ENCODE results near the gene TTYH3. TPM values are rescaled to one million over a fixed set of nuclear protein-coding genes. Genes with fewer than 3 reads are reported as not detected.

TTYH3 gene
- total and polyA plus RNA-seq, 2 experiments from 2014 or later, result 46.3 to 108 TPM

GRCh38 chr7:2659556-2660358 is 28.0 kb downstream of the TTYH3 start:
- TF ChIP-seq EZH2phosphoT487 (IDR thresholded peaks at IDR 0.05; ENCODE audit: low read depth, severe bottlenecking, unreplicated experiment) (no peak), CTCF (IDR thresholded peaks at IDR 0.05; ENCODE audit: poor library complexity) (no peak), EZH2 (IDR thresholded peaks at IDR 0.05; ENCODE audit: borderline replicate concordance) (no peak)
- H3K4me1 ChIP-seq (ENCODE audit: insufficient read depth), result no peaks in the 10 kb centered on the region
- no peaks in the 10 kb centered on the region for H3K9me2 ChIP-seq (replicated peaks; ENCODE audit: insufficient read depth)
- H3K9me3 ChIP-seq (ENCODE audit: low read depth), result no peaks in the 10 kb centered on the region
- no peak overlapping the region for H3K4me2 ChIP-seq
- H3K4me3 ChIP-seq, result no peak overlapping the region
- WGBS (ENCODE audit: low lambda C conversion rate, missing lambda C conversion rate), result 97% methylated on average over 25 of the region's 36 CpGs
- H2AFZ ChIP-seq, result no peak overlapping the region
- DNase-seq (ENCODE audit: low spot score), result no peak
- H3K36me3 ChIP-seq (replicated peaks; ENCODE audit: insufficient read depth, low read depth), result no peaks in the 10 kb centered on the region
- no peaks in the 10 kb centered on the region for H3K27me3 ChIP-seq
- H4K20me1 ChIP-seq (ENCODE audit: insufficient read depth, poor library complexity, severe bottlenecking), result no peaks in the 10 kb centered on the region
- no peaks in the 10 kb centered on the region for H3K79me2 ChIP-seq
- no peak overlapping the region for H3K27ac ChIP-seq

GRCh38 chr7:2660359-2661095 is 28.7 kb downstream of the TTYH3 start:
- Histone ChIP-seq H3K9me3 (ENCODE audit: low read depth) (no peaks in the 10 kb centered on the region), H3K79me2 (no peaks in the 10 kb centered on the region), H3K9me2 (replicated peaks; ENCODE audit: insufficient read depth) (no peaks in the 10 kb centered on the region), H3K4me2 (no peak overlapping the region), H4K20me1 (ENCODE audit: insufficient read depth, poor library complexity, severe bottlenecking) (no peaks in the 10 kb centered on the region), H2AFZ (no peak overlapping the region), H3K27me3 (no peaks in the 10 kb centered on the region), H3K36me3 (replicated peaks; ENCODE audit: insufficient read depth, low read depth) (no peaks in the 10 kb centered on the region), H3K27ac (no peak overlapping the region), H3K4me3 (no peak overlapping the region), H3K4me1 (ENCODE audit: insufficient read depth) (no peaks in the 10 kb centered on the region)
- no peak for DNase-seq (ENCODE audit: low spot score)
- 90% methylated on average over 28 of the region's 36 CpGs for WGBS (ENCODE audit: low lambda C conversion rate, missing lambda C conversion rate)
- TF ChIP-seq EZH2phosphoT487 (IDR thresholded peaks at IDR 0.05; ENCODE audit: low read depth, severe bottlenecking, unreplicated experiment), result no peak
- TF ChIP-seq EZH2 (IDR thresholded peaks at IDR 0.05; ENCODE audit: borderline replicate concordance), result no peak
- TF ChIP-seq CTCF (IDR thresholded peaks at IDR 0.05; ENCODE audit: poor library complexity), result peak; percentile 36

- Histone ChIP-seq H4K20me1 (ENCODE audit: insufficient read depth, poor library complexity, severe bottlenecking) (no peaks in the 10 kb centered on the region), H3K9me3 (ENCODE audit: low read depth) (no peaks in the 10 kb centered on the region), H2AFZ (no peak overlapping the region), H3K36me3 (replicated peaks; ENCODE audit: insufficient read depth, low read depth) (no peaks in the 10 kb centered on the region), H3K4me2 (no peak overlapping the region), H3K9me2 (replicated peaks; ENCODE audit: insufficient read depth) (no peaks in the 10 kb centered on the region), H3K4me1 (ENCODE audit: insufficient read depth) (no peaks in the 10 kb centered on the region), H3K4me3 (no peak overlapping the region), H3K27me3 (no peaks in the 10 kb centered on the region), H3K27ac (no peak overlapping the region), H3K79me2 (no peaks in the 10 kb centered on the region)
- TF ChIP-seq CTCF (IDR thresholded peaks at IDR 0.05; ENCODE audit: poor library complexity) (no peak), EZH2 (IDR thresholded peaks at IDR 0.05; ENCODE audit: borderline replicate concordance) (no peak), EZH2phosphoT487 (IDR thresholded peaks at IDR 0.05; ENCODE audit: low read depth, severe bottlenecking, unreplicated experiment) (no peak)
- WGBS (ENCODE audit: low lambda C conversion rate, missing lambda C conversion rate), result 92% methylated on average over 10 of the region's 10 CpGs
- DNase-seq (ENCODE audit: low spot score), result no peak
Observed at GRCh38 chr7:2661096-2661449, 29.3 kb downstream of the TTYH3 start.

Data from hepatocyte (in vitro differentiated cells).